Measurements from ENCODE around the gene ADAP1. TPM values are rescaled to one million over a fixed set of nuclear protein-coding genes. Genes with fewer than 3 reads are reported as not detected.

ADAP1 gene
- total RNA-seq, 4 donors from 2014 or later, result 41.9 to 94.2 (median 78.3) TPM

DNA sequence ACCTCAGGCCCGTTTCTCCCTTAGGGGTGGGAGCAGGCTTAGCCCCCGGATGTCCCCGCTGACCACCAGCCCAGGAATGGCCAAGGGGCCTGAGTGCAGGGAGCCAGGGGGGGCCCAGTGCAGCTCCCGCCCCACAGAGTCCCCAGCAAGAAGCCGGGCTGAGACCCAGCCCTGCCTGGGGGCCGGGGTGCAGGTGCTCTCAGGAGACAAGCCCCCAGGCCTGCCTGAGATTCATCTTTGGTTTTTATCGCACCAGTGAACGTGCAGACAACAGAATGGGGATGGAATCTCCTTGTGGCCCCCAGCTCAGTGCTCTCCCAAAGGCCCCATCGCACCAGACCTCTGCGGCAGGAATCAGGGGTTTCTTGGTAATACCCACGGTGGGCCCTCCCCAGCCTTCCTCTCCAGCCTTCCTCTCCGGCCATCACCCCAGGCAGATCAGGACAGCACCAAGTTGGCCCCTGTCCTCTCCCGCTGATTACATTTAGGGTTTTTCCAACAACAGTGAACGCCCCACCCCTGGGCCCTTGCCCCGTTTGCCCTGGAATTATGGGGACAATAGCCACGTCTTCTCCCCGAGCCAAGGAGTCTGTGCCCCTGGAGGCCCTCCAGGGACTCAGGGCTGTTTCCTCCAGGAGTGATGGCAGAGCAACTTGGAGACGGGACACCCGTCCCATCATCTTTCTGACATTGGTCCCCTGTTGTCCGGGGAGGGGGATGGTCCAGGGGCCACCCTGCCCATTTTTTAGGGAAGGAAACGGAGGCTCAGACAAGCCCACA is 22.4 kb downstream of the ADAP1 start:
- WGBS, result 81% methylated on average over 19 of the region's 21 CpGs
- Histone ChIP-seq H3K27me3 (no peaks in the 10 kb centered on the region), H3K27ac (replicated peaks in 1 of 4) (no peak overlapping the region), H3K36me3 (peaks cover 0 to 15% (median 6%) of the 10 kb centered on the region in 4 donors), H3K4me1 (peaks cover 0 to 23% (median 4%) of the 10 kb centered on the region in 4 donors), H3K4me3 (no peak overlapping the region), H3K9me3 (no peaks in the 10 kb centered on the region)
- DNase-seq (ENCODE audit: extremely low spot score), result no peak
- intact Hi-C loops (cut with DNase I), result no loop called here
- TF ChIP-seq POLR2A (IDR thresholded peaks at IDR 0.05; ENCODE audit: low read depth), result no peak
- TF ChIP-seq, protein P1, sequence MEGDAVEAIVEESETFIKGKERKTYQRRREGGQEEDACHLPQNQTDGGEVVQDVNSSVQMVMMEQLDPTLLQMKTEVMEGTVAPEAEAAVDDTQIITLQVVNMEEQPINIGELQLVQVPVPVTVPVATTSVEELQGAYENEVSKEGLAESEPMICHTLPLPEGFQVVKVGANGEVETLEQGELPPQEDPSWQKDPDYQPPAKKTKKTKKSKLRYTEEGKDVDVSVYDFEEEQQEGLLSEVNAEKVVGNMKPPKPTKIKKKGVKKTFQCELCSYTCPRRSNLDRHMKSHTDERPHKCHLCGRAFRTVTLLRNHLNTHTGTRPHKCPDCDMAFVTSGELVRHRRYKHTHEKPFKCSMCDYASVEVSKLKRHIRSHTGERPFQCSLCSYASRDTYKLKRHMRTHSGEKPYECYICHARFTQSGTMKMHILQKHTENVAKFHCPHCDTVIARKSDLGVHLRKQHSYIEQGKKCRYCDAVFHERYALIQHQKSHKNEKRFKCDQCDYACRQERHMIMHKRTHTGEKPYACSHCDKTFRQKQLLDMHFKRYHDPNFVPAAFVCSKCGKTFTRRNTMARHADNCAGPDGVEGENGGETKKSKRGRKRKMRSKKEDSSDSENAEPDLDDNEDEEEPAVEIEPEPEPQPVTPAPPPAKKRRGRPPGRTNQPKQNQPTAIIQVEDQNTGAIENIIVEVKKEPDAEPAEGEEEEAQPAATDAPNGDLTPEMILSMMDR (IDR thresholded peaks at IDR 0.05), result no peak
- no peak for TF ChIP-seq POLR2AphosphoS5 (IDR thresholded peaks at IDR 0.05)
- no peak for TF ChIP-seq EP300 (IDR thresholded peaks at IDR 0.05)

DNA sequence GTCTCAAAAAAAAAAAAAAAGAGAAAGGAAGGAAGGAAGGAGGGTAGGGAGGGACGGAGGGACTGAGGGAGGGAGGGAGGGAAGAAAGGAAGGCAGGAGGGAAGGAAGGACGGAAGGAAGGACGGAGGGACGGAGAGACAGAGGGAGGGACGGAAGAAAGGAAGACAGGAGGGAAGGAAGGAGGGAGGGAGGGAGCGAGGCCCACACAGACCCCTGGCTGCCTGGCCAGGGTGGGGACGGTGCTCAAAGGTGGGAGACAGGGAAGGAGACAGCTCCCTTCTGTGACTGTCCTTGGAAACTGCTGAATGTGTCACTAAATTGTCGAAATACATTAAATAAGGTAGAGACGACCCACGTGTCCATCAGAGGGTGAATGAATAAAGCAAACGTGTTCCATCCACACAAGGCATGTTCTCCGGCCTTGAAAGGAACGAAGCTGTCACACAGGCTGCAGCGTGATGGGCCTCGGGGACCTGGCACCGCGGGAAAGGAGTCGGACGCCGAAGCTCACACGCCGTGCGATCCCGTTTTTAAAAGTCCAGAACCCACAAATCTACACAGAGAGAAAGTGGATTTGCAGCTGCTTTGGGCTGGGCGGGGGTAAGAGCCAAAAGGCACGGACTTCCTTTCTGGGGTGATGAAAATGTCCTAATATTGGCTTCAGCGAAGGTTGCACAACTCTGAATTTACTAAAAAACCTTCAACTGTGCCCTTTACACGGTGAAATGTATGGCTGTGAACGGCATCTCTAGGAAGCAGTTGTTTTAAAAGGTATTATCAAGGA is 23.3 kb downstream of the ADAP1 start:
- H3K27ac ChIP-seq (replicated peaks in 1 of 4), result peak overlapping the region in 1 of 4 donors; percentile 37
- no peak for DNase-seq (ENCODE audit: extremely low spot score)
- intact Hi-C loops (cut with DNase I), result no loop called here

GRCh38 chr7:929311-929711 is 25.2 kb downstream of the ADAP1 start:
- intact Hi-C loops (cut with DNase I), result no loop called here
- WGBS, result 86% methylated on average over 14 of the region's 14 CpGs
- H3K27ac ChIP-seq (replicated peaks in 1 of 4), result peak overlapping the region in 3 of 4 donors; percentile 57 to 74 (median 72)
- H3K4me1 ChIP-seq, result peaks cover 13 to 50% (median 30%) of the 10 kb centered on the region in 4 donors
- TF ChIP-seq, protein P1 (IDR thresholded peaks at IDR 0.05), result no peak
- no peak for TF ChIP-seq POLR2A (IDR thresholded peaks at IDR 0.05; ENCODE audit: low read depth)
- no peak for TF ChIP-seq POLR2AphosphoS5 (IDR thresholded peaks at IDR 0.05)
- no peak for TF ChIP-seq EP300 (IDR thresholded peaks at IDR 0.05)
- no peaks in the 10 kb centered on the region for H3K9me3 ChIP-seq
- peaks cover 0 to 10% (median under 1%) of the 10 kb centered on the region in 4 donors for H3K36me3 ChIP-seq
- H3K4me3 ChIP-seq, result no peak overlapping the region
- DNase-seq (ENCODE audit: extremely low spot score), result no peak
- no peaks in the 10 kb centered on the region for H3K27me3 ChIP-seq

More for the DNA sequence above, 23.3 kb downstream of the ADAP1 start:
- Histone ChIP-seq H3K4me1 (peaks cover 0 to 32% (median 12%) of the 10 kb centered on the region in 4 donors), H3K9me3 (no peaks in the 10 kb centered on the region), H3K27me3 (no peaks in the 10 kb centered on the region), H3K36me3 (peaks cover 0 to 22% (median 6%) of the 10 kb centered on the region in 4 donors), H3K4me3 (no peak overlapping the region)
- no peak for TF ChIP-seq POLR2A (IDR thresholded peaks at IDR 0.05; ENCODE audit: low read depth)
- TF ChIP-seq, protein P1 (IDR thresholded peaks at IDR 0.05), result no peak
- TF ChIP-seq EP300 (IDR thresholded peaks at IDR 0.05), result no peak
- TF ChIP-seq POLR2AphosphoS5 (IDR thresholded peaks at IDR 0.05), result no peak
- 72% methylated on average over 29 of the region's 29 CpGs for WGBS

GRCh38 chr7:927031-927671 is 27.3 kb downstream of the ADAP1 start:
- H3K27ac ChIP-seq (replicated peaks in 1 of 4), result peak overlapping the region; percentile 51 to 74 (median 62)
- no peaks in the 10 kb centered on the region for H3K27me3 ChIP-seq
- 58% methylated on average over 10 of the region's 21 CpGs for WGBS
- intact Hi-C loops (cut with DNase I), result no loop called here
- H3K36me3 ChIP-seq, result peaks cover 0 to 19% (median 5%) of the 10 kb centered on the region in 4 donors
- no peak for DNase-seq (ENCODE audit: extremely low spot score)
- H3K4me3 ChIP-seq, result no peak overlapping the region
- no peaks in the 10 kb centered on the region for H3K9me3 ChIP-seq
- peaks cover 13 to 69% (median 44%) of the 10 kb centered on the region in 4 donors for H3K4me1 ChIP-seq
- no peak for TF ChIP-seq POLR2A (IDR thresholded peaks at IDR 0.05; ENCODE audit: low read depth)
- TF ChIP-seq, protein P1 (IDR thresholded peaks at IDR 0.05), result no peak
- no peak for TF ChIP-seq EP300 (IDR thresholded peaks at IDR 0.05)
- TF ChIP-seq POLR2AphosphoS5 (IDR thresholded peaks at IDR 0.05), result no peak
